K562 (cell line): Measurements from ENCODE around the gene SYCP3. TPM values are rescaled to one million over a fixed set of nuclear protein-coding genes. Genes with fewer than 3 reads are reported as not detected.

Experiments used
- CBX5 ChIP-seq: IDR thresholded peaks from 2 replicates; pipeline ENCODE4 v1.6.1; 2014; ENCODE audit warnings: low read depth, borderline replicate concordance
- CREBBP ChIP-seq: IDR thresholded peaks from one replicate; pipeline ENCODE4 v1.6.1; 2012; ENCODE audit warnings: low read depth, mild to moderate bottlenecking, control low read depth, inconsistent platforms, low read length
- EWSR1 ChIP-seq: fragments of 450-650 bp; IDR thresholded peaks from 2 replicates; pipeline ENCODE4 v1.6.1; 2018; ENCODE audit warnings: borderline replicate concordance, mild to moderate bottlenecking, low read depth, moderate library complexity; ENCODE audit not compliant: partially characterized antibody
- HDAC3 ChIP-seq: fragments of 450-650 bp; IDR thresholded peaks from 2 replicates; pipeline ENCODE4 v1.6.1; 2018; ENCODE audit warnings: borderline replicate concordance, mild to moderate bottlenecking, moderate library complexity; ENCODE audit not compliant: partially characterized antibody
- HMGN3 ChIP-seq: IDR thresholded peaks from 2 replicates; pipeline ENCODE4 v1.6.1; 2011; ENCODE audit warnings: borderline replicate concordance, low read depth, mild to moderate bottlenecking, mixed read lengths, low read length; ENCODE audit not compliant: insufficient read length; ENCODE audit errors: extremely low read depth
- LARP7 ChIP-seq: fragments of 450-650 bp; IDR thresholded peaks from 2 replicates; pipeline ENCODE4 v1.6.1; 2016
- MAFG ChIP-seq: fragments of 450-650 bp; conservative IDR thresholded peaks from 2 replicates; pipeline ENCODE4 v1.6.1; 2016; ENCODE audit warnings: missing genetic modification characterization, missing compliant biosample characterization
- POLR3A ChIP-seq: IDR thresholded peaks from 2 replicates; pipeline ENCODE4 v1.6.1; 2011; ENCODE audit warnings: borderline replicate concordance, mild to moderate bottlenecking, moderate library complexity; ENCODE audit not compliant: insufficient read length, insufficient read depth; ENCODE audit errors: extremely low read depth
- RBBP5 ChIP-seq: fragments of 200-600 bp; sonication (generic); IDR thresholded peaks from 2 replicates; pipeline ENCODE4 v1.6.1; 2012; ENCODE audit warnings: borderline replicate concordance, mild to moderate bottlenecking, low read length, control low read depth, inconsistent platforms; ENCODE audit not compliant: insufficient read depth, poor library complexity, severe bottlenecking
- RBM25 ChIP-seq: fragments of 200-400 bp; formaldehyde crosslinking; IDR thresholded peaks from 2 replicates; pipeline ENCODE4 v1.6.1; 2018; ENCODE audit warnings: low read length, low read depth, moderate library complexity; ENCODE audit not compliant: severe bottlenecking
- TAF1 ChIP-seq: IDR thresholded peaks from 2 replicates; pipeline ENCODE4 v1.6.1; 2011; ENCODE audit warnings: mild to moderate bottlenecking, low read length, moderate library complexity; ENCODE audit not compliant: insufficient read depth, control insufficient read depth, severe bottlenecking; ENCODE audit errors: extremely low read depth
- ZKSCAN3 ChIP-seq: fragments of 250-450 bp; sonication (Bioruptor Pico); IDR thresholded peaks from 2 replicates; pipeline ENCODE4 v1.4.0; 2020
- ZNF830 ChIP-seq: fragments of 250-450 bp; sonication (Bioruptor Pico); IDR thresholded peaks from 2 replicates; pipeline ENCODE4 v1.5.0; 2021; ENCODE audit warnings: mild to moderate bottlenecking
- polyA plus RNA-seq, 8 experiments: library from polyadenylated mRNA; depleted of rRNA in 4 of 8; stranded (reverse) in 5 of 8; unstranded in 3 of 8; fragments of >200 nt; fragmentation: Nextera tagmentation in 2 of 8; fragmentation: Illumina TruSeq in 1 of 8; extraction: Ambion mirVana in 2 of 8; extraction: Trizol in 1 of 8; gene quantifications; 2 replicates each; pipeline versions ENCODE4 v1.2.1 to v1.2.3, GENCODE V29; 2011 to 2014; ENCODE audit warnings: inconsistent platforms in 1 of 8, missing spikeins in 1 of 8
- total RNA-seq, 7 experiments: library from RNA; depleted of rRNA in 6 of 7; stranded (reverse); fragments of >200 nt in 6 of 7; fragmentation: Illumina TruSeq in 2 of 7; extraction: Trizol in 2 of 7; gene quantifications; 2 replicates each; pipeline versions ENCODE4 v1.2.1 to v1.2.3, GENCODE V29; 2011 to 2021; ENCODE audit warnings: low replicate concordance in 1 of 7
- TF ChIP-seq, protein P1 (sequence below): sonication (generic); formaldehyde crosslinking; IDR thresholded peaks from 2 replicates; pipeline ENCODE4 v1.8.0; 2023; ENCODE audit warnings: mild to moderate bottlenecking, missing genetic modification reagents
- TF ChIP-seq, protein P2 (sequence below): fragments of 250-450 bp; sonication (Bioruptor Pico); IDR thresholded peaks from 2 replicates; pipeline ENCODE4 v1.5.0; 2020; ENCODE audit warnings: mild to moderate bottlenecking, borderline replicate concordance
- TF ChIP-seq, protein P3 (sequence below): fragments of 450-650 bp; formaldehyde crosslinking; IDR thresholded peaks from 2 replicates; pipeline ENCODE4 v1.4.0; 2022; ENCODE audit warnings: missing genetic modification characterization
- TF ChIP-seq, protein P4 (sequence below), 3 experiments: fragments of 200-800 bp in 1 of 3; sonication (Bioruptor generic) in 1 of 3; sonication (generic) in 1 of 3; formaldehyde crosslinking in 1 of 3; IDR thresholded peaks; 2 replicates each; pipeline versions ENCODE4 v1.6.1 to v1.8.0; 2016 to 2022; ENCODE audit warnings: mild to moderate bottlenecking in 2 of 3, missing compliant biosample characterization in 2 of 3, missing genetic modification characterization in 2 of 3, missing genetic modification reagents in 1 of 3
- TF ChIP-seq, protein P5 (sequence below), 2 experiments: fragments of 450-650 bp; IDR thresholded peaks; 2 replicates each; pipeline ENCODE4 v1.6.1; 2016

Gene SYCP3
- total and polyA plus RNA-seq, 9 of the 15 experiments (the other 6 are each of a cell fraction or from before 2014, with no cell fraction given) = 0.11 to 0.25 (median 0.22) TPM; not detected in 4

DNA sequence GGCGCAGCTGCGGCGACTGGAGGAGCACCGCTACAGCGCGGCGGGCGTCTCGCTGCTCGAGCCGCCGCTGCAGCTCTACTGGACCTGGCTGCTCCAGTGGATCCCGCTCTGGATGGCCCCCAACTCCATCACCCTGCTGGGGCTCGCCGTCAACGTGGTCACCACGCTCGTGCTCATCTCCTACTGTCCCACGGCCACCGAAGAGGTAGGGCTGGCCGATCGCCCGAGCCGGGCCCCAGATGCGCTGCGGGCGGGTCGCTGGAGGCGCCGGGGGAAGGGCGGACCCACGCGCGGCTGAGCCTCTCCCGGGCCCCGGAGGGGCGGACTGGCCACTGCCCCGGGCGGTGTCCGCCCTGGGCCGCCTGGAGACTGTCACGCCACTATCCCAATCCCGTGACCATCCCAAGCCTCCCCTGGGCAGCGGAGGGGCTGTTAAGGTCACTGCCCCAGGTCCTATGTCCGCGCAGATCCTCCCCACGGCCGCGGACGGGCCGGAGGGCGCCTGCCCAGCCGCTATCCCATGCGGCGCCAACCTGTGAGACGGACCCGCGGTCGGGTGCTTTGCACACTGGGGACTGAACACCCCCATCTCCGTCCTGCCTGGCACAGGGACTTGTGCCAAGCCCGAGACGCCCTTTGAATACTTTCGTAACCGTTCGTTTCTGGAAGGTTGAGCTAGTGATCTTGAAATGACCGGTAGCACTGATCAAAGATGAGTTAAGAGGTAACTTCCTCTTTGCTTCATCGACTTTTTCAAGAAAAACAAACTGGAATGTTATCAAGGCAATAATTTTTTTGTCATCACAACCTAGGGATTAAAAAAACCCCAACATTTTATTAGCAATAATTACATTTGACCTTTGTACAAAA, 41.1 kb downstream of the SYCP3 start (continued):
- TF ChIP-seq, protein P1, sequence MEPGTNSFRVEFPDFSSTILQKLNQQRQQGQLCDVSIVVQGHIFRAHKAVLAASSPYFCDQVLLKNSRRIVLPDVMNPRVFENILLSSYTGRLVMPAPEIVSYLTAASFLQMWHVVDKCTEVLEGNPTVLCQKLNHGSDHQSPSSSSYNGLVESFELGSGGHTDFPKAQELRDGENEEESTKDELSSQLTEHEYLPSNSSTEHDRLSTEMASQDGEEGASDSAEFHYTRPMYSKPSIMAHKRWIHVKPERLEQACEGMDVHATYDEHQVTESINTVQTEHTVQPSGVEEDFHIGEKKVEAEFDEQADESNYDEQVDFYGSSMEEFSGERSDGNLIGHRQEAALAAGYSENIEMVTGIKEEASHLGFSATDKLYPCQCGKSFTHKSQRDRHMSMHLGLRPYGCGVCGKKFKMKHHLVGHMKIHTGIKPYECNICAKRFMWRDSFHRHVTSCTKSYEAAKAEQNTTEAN (CRISPR knock-in tag) = no peak
- TF ChIP-seq CREBBP (no peak), TAF1 (peak; percentile 15), ZNF830 (CRISPR knock-in tag) (no peak), LARP7 (no peak), CBX5 (no peak), ZKSCAN3 (CRISPR knock-in tag) (no peak), RBBP5 (peak; percentile 85), EWSR1 (no peak), HMGN3 (peak; percentile 53), HDAC3 (no peak), MAFG (no peak), RBM25 (no peak), POLR3A (no peak)
- TF ChIP-seq, protein P2, sequence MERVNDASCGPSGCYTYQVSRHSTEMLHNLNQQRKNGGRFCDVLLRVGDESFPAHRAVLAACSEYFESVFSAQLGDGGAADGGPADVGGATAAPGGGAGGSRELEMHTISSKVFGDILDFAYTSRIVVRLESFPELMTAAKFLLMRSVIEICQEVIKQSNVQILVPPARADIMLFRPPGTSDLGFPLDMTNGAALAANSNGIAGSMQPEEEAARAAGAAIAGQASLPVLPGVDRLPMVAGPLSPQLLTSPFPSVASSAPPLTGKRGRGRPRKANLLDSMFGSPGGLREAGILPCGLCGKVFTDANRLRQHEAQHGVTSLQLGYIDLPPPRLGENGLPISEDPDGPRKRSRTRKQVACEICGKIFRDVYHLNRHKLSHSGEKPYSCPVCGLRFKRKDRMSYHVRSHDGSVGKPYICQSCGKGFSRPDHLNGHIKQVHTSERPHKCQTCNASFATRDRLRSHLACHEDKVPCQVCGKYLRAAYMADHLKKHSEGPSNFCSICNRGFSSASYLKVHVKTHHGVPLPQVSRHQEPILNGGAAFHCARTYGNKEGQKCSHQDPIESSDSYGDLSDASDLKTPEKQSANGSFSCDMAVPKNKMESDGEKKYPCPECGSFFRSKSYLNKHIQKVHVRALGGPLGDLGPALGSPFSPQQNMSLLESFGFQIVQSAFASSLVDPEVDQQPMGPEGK (CRISPR knock-in tag) = no peak
- TF ChIP-seq, protein P3, sequence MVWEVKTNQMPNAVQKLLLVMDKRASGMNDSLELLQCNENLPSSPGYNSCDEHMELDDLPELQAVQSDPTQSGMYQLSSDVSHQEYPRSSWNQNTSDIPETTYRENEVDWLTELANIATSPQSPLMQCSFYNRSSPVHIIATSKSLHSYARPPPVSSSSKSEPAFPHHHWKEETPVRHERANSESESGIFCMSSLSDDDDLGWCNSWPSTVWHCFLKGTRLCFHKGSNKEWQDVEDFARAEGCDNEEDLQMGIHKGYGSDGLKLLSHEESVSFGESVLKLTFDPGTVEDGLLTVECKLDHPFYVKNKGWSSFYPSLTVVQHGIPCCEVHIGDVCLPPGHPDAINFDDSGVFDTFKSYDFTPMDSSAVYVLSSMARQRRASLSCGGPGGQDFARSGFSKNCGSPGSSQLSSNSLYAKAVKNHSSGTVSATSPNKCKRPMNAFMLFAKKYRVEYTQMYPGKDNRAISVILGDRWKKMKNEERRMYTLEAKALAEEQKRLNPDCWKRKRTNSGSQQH = no peak
- TF ChIP-seq, protein P4, sequence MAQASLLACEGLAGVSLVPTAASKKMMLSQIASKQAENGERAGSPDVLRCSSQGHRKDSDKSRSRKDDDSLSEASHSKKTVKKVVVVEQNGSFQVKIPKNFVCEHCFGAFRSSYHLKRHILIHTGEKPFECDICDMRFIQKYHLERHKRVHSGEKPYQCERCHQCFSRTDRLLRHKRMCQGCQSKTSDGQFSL (CRISPR knock-in tag; IDR thresholded peaks at IDR 0.05) = no peak
- TF ChIP-seq, protein P4 (tag; IDR thresholded peaks at IDR 0.05) = no peak
- TF ChIP-seq, protein P5, sequence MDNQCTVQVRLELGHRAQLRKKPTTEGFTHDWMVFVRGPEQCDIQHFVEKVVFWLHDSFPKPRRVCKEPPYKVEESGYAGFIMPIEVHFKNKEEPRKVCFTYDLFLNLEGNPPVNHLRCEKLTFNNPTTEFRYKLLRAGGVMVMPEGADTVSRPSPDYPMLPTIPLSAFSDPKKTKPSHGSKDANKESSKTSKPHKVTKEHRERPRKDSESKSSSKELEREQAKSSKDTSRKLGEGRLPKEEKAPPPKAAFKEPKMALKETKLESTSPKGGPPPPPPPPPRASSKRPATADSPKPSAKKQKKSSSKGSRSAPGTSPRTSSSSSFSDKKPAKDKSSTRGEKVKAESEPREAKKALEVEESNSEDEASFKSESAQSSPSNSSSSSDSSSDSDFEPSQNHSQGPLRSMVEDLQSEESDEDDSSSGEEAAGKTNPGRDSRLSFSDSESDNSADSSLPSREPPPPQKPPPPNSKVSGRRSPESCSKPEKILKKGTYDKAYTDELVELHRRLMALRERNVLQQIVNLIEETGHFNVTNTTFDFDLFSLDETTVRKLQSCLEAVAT (IDR thresholded peaks at IDR 0.05) = peak in 1 of 2 experiments; percentile 33; a peak in 1 of 4 replicates
